GM18867 (cell line): ENCODE data around the gene ADAMTS10.
"Not testable (repeated sequence)": the region's sequence is repeated elsewhere in the genome, so short reads cannot be mapped to it uniquely, and the experiment has no call there.

Experiments
- ATAC-seq: cut with Tn5 transposase; IDR thresholded peaks from one replicate; pipeline ENCODE4 v1.9.1; 2021; ENCODE audit warnings: mild to moderate bottlenecking, moderate library complexity; ENCODE audit not compliant: unreplicated experiment

Gene ADAMTS10

GRCh38 chr19:8610041-8610935, at the start of gene ADAMTS10:
ADAMTS10 (minus strand) TSS chr19:8610715; CDS start chr19:8605710, 5,005 bp downstream.
- no peak for ATAC-seq

- ATAC-seq = no peak
Observed at GRCh38 chr19:8659905-8660304, 49.4 kb upstream of the ADAMTS10 start.

GRCh38 chr19:8657869-8658268, 47.4 kb upstream of the ADAMTS10 start:
- ATAC-seq = no peak

- ATAC-seq = no peak
Observed at GRCh38 chr19:8655340-8655709, 44.8 kb upstream of the ADAMTS10 start.

GRCh38 chr19:8654591-8655339, 44.2 kb upstream of the ADAMTS10 start:
- ATAC-seq = no peak

GRCh38 chr19:8648240-8648639, 37.7 kb upstream of the ADAMTS10 start:
- no peak for ATAC-seq

GRCh38 chr19:8643860-8644653, 33.5 kb upstream of the ADAMTS10 start:
- ATAC-seq = no peak

- no peak for ATAC-seq
Observed at GRCh38 chr19:8642561-8642960, 32.0 kb upstream of the ADAMTS10 start.

- no peak for ATAC-seq
Observed at GRCh38 chr19:8641908-8642547, 31.5 kb upstream of the ADAMTS10 start.

- no peak for ATAC-seq
Observed at GRCh38 chr19:8641221-8641907, 30.8 kb upstream of the ADAMTS10 start.

GRCh38 chr19:8640402-8641004, 30.0 kb upstream of the ADAMTS10 start:
- ATAC-seq = no peak

- ATAC-seq = no peak
Observed at GRCh38 chr19:8639821-8640401, 29.4 kb upstream of the ADAMTS10 start.

GRCh38 chr19:8638078-8638619, 27.6 kb upstream of the ADAMTS10 start:
- ATAC-seq = no peak

GRCh38 chr19:8637070-8637469, 26.6 kb upstream of the ADAMTS10 start:
- ATAC-seq = not testable (repeated sequence)

- ATAC-seq = no peak
Observed at GRCh38 chr19:8635422-8635821, 24.9 kb upstream of the ADAMTS10 start.

GRCh38 chr19:8631425-8631819, 20.9 kb upstream of the ADAMTS10 start:
- ATAC-seq = no peak

GRCh38 chr19:8630796-8631424, 20.4 kb upstream of the ADAMTS10 start:
- no peak for ATAC-seq

- no peak for ATAC-seq
Observed at GRCh38 chr19:8629996-8630683, 19.6 kb upstream of the ADAMTS10 start, which contains the start of gene NFILZ. NFILZ (plus strand) TSS chr19:8630633; CDS start chr19:8676766, 46,133 bp downstream.
